ENCODE measurements around the gene RYR1.

The RYR1 gene

GRCh38 chr19:38402967-38403674 lies 30.4 kb upstream of the RYR1 start, which contains the start of gene FAM98C (continued):
- TF ChIP-seq ZNF513 (tag by site-specific recombination; IDR thresholded peaks at IDR 0.05) (no peak), SP3 (tag by site-specific recombination; IDR thresholded peaks at IDR 0.05) (peak; percentile 99), ZNF133 (tag by site-specific recombination; IDR thresholded peaks at IDR 0.05) (no peak), RBAK (tag by site-specific recombination; IDR thresholded peaks at IDR 0.05) (no peak), ZNF292 (tag by site-specific recombination; IDR thresholded peaks at IDR 0.05; ENCODE audit: borderline replicate concordance, low read depth) (no peak), YY1 (tag by site-specific recombination; IDR thresholded peaks at IDR 0.05) (peak; percentile 69), ZNF621 (tag by site-specific recombination; IDR thresholded peaks at IDR 0.05) (no peak), REPIN1 (tag by site-specific recombination; IDR thresholded peaks at IDR 0.05; ENCODE audit: low read depth) (peak; percentile 59), ZBTB7A (tag by site-specific recombination; IDR thresholded peaks at IDR 0.05; ENCODE audit: low read depth) (peak; percentile 99), ZNF19 (tag by site-specific recombination; IDR thresholded peaks at IDR 0.05; ENCODE audit: low read depth) (no peak), ZNF596 (tag by site-specific recombination; IDR thresholded peaks at IDR 0.05) (no peak), ZNF777 (tag by site-specific recombination; IDR thresholded peaks at IDR 0.05; ENCODE audit: borderline replicate concordance) (peak; percentile 66), ZFP37 (tag by site-specific recombination; IDR thresholded peaks at IDR 0.05) (peak; percentile 93; the same call in 1 of the 2 replicates), KLF8 (tag by site-specific recombination; IDR thresholded peaks at IDR 0.05) (peak; percentile 99), ZBTB10 (tag by site-specific recombination; IDR thresholded peaks at IDR 0.05) (peak; percentile 98), ZNF146 (tag by site-specific recombination; IDR thresholded peaks at IDR 0.05) (0 out of 2 replicates have a peak, but pooled peaks have one; percentile 26), ZNF280D (tag by site-specific recombination; IDR thresholded peaks at IDR 0.05) (no peak), SALL2 (tag by site-specific recombination; IDR thresholded peaks at IDR 0.05; ENCODE audit: borderline replicate concordance) (no peak), ZNF654 (tag by site-specific recombination; IDR thresholded peaks at IDR 0.05; ENCODE audit: low read depth) (peak; percentile 78), ZNF23 (tag by site-specific recombination; IDR thresholded peaks at IDR 0.05; ENCODE audit: borderline replicate concordance) (no peak), ZNF221 (tag by site-specific recombination; IDR thresholded peaks at IDR 0.05; ENCODE audit: borderline replicate concordance) (0 out of 2 replicates have a peak, but pooled peaks have one; percentile 57), ZNF335 (tag by site-specific recombination; conservative IDR thresholded peaks at IDR 0.05) (peak; percentile 96), ZNF391 (tag by site-specific recombination; IDR thresholded peaks at IDR 0.05; ENCODE audit: borderline replicate concordance, low read depth) (peak; percentile 98), ZNF792 (tag by site-specific recombination; IDR thresholded peaks at IDR 0.05) (peak; percentile 86), PRDM2 (tag by site-specific recombination; IDR thresholded peaks at IDR 0.05; ENCODE audit: borderline replicate concordance) (no peak; the same call in 1 of the 2 replicates), ZNF664 (tag by site-specific recombination; IDR thresholded peaks at IDR 0.05) (no peak), KLF10 (tag by site-specific recombination; IDR thresholded peaks at IDR 0.05) (peak; percentile 76; the same call in 1 of the 2 replicates)

Measured in HEK293 (cell line).